ENCODE measurements around the gene BCKDHB.

BCKDHB gene

GRCh38 chr6:80347101-80347500 is 240.6 kb downstream of the BCKDHB start:
- TF ChIP-seq CTCF (IDR thresholded peaks at IDR 0.05; ENCODE audit: insufficient read depth, low read length): no peak
- no peak for TF ChIP-seq REST (IDR thresholded peaks at IDR 0.05; ENCODE audit: insufficient replicate concordance, low read depth)
- TF ChIP-seq GABPA (IDR thresholded peaks at IDR 0.05; ENCODE audit: low read depth): no peak
- no peak for TF ChIP-seq POLR2AphosphoS5 (IDR thresholded peaks at IDR 0.05; ENCODE audit: low read depth)
- no peak for TF ChIP-seq SPI1 (IDR thresholded peaks at IDR 0.05; ENCODE audit: borderline replicate concordance, low read depth)
- DNase-seq (ENCODE audit: low read depth in 1 of 2, low spot score in 1 of 2): no peak
- no peak overlapping the region for H3K4me3 ChIP-seq (replicated peaks; ENCODE audit: insufficient read depth, low read length)
- H3K27me3 ChIP-seq (ENCODE audit: insufficient read depth, poor library complexity, severe bottlenecking): no peaks in the 10 kb centered on the region
- H3K27ac ChIP-seq (replicated peaks): no peak overlapping the region

GRCh38 chr6:80348263-80348662 is 241.8 kb downstream of the BCKDHB start:
- TF ChIP-seq POLR2AphosphoS5 (IDR thresholded peaks at IDR 0.05; ENCODE audit: low read depth): no peak
- no peak for TF ChIP-seq GABPA (IDR thresholded peaks at IDR 0.05; ENCODE audit: low read depth)
- no peak for TF ChIP-seq CTCF (IDR thresholded peaks at IDR 0.05; ENCODE audit: insufficient read depth, low read length)
- TF ChIP-seq REST (IDR thresholded peaks at IDR 0.05; ENCODE audit: insufficient replicate concordance, low read depth): no peak
- no peak for TF ChIP-seq SPI1 (IDR thresholded peaks at IDR 0.05; ENCODE audit: borderline replicate concordance, low read depth)
- H3K4me3 ChIP-seq (replicated peaks; ENCODE audit: insufficient read depth, low read length): no peak overlapping the region
- no peaks in the 10 kb centered on the region for H3K27me3 ChIP-seq (ENCODE audit: insufficient read depth, poor library complexity, severe bottlenecking)
- no peak for DNase-seq (ENCODE audit: low read depth in 1 of 2, low spot score in 1 of 2)
- H3K27ac ChIP-seq (replicated peaks): no peak overlapping the region

- Histone ChIP-seq H3K4me3 (replicated peaks; ENCODE audit: insufficient read depth, low read length) (no peak overlapping the region), H3K27ac (replicated peaks) (no peak overlapping the region), H3K27me3 (ENCODE audit: insufficient read depth, poor library complexity, severe bottlenecking) (no peaks in the 10 kb centered on the region)
- no peak for TF ChIP-seq GABPA (IDR thresholded peaks at IDR 0.05; ENCODE audit: low read depth)
- TF ChIP-seq REST (IDR thresholded peaks at IDR 0.05; ENCODE audit: insufficient replicate concordance, low read depth): no peak
- TF ChIP-seq CTCF (IDR thresholded peaks at IDR 0.05; ENCODE audit: insufficient read depth, low read length): no peak
- no peak for TF ChIP-seq POLR2AphosphoS5 (IDR thresholded peaks at IDR 0.05; ENCODE audit: low read depth)
- no peak for TF ChIP-seq SPI1 (IDR thresholded peaks at IDR 0.05; ENCODE audit: borderline replicate concordance, low read depth)
- no peak for DNase-seq (ENCODE audit: low read depth in 1 of 2, low spot score in 1 of 2)
Observed at GRCh38 chr6:80356000-80356399, 249.5 kb downstream of the BCKDHB start.

Measured in HL-60 (cell line).